OCI-LY3 (cell line): ENCODE measurements around the gene SLC39A12.

Source experiments
- CTCF ChIP-seq: fragments of 200-600, 300-600 bp; sonication (generic); IDR thresholded peaks from 2 replicates; pipeline ENCODE4 v1.5.1; 2014; ENCODE audit warnings: antibody characterized with exemption, low read length, low read depth
- EZH2phosphoT487 ChIP-seq: fragments of 200-600 bp; shearing (Covaris generic); IDR thresholded peaks from 2 replicates; pipeline ENCODE4 v1.6.1; 2018; ENCODE audit warnings: antibody characterized with exemption, mixed run types, low read depth

DNA sequence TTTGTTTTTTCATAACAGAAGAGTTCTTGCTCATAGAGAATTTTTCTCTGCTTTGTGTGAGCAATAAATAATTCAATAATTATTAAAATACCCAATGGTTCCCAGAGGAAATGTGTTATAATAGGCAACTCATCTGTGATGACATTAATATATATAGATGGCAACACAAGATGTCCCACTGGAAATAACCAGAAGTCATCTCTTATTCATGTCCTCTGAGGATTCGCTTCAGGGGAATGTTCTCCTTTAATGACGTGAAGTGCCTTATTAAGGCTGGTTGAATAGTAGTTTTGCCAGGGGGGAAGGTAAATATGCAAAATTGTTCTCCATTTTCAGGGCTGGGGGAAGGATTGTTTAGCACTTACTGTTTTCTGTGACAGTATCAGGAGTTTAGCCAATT is 3.1 kb downstream of the SLC39A12 start:
- TF ChIP-seq CTCF (no peak), EZH2phosphoT487 (no peak)
